Ishikawa (cell line): Measurements from ENCODE around the gene TC2N.

Experiments
- CEBPB ChIP-seq: IDR thresholded peaks from 2 replicates; pipeline ENCODE4 v1.6.1; 2012
- EGR1 ChIP-seq: IDR thresholded peaks from 2 replicates; pipeline ENCODE4 v1.6.1; 2012
- EP300 ChIP-seq: IDR thresholded peaks from 2 replicates; pipeline ENCODE4 v1.6.1; 2012; ENCODE audit warnings: borderline replicate concordance
- FOXM1 ChIP-seq: IDR thresholded peaks from 2 replicates; pipeline ENCODE4 v1.6.1; 2012; ENCODE audit warnings: low read depth, borderline replicate concordance
- NFIC ChIP-seq: IDR thresholded peaks from 2 replicates; pipeline ENCODE4 v1.6.1; 2012
- TAF1 ChIP-seq: IDR thresholded peaks from 2 replicates; pipeline ENCODE4 v1.6.1; 2012; ENCODE audit warnings: low read depth, mild to moderate bottlenecking
- TEAD4 ChIP-seq: IDR thresholded peaks from 2 replicates; pipeline ENCODE4 v1.6.1; 2012
- ZBTB7A ChIP-seq: IDR thresholded peaks from 2 replicates; pipeline ENCODE4 v1.6.1; 2012; ENCODE audit warnings: low read depth
- TF ChIP-seq, protein P1 (sequence below): IDR thresholded peaks from 2 replicates; pipeline ENCODE4 v1.6.1; 2012
- TF ChIP-seq, protein P2 (sequence below): IDR thresholded peaks from 2 replicates; pipeline ENCODE4 v1.6.1; 2012

GRCh38 chr14:91835920-91836843, 31.2 kb downstream of the TC2N start:
- TF ChIP-seq, protein P1, sequence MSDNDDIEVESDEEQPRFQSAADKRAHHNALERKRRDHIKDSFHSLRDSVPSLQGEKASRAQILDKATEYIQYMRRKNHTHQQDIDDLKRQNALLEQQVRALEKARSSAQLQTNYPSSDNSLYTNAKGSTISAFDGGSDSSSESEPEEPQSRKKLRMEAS = no peak
- TF ChIP-seq, protein P2, sequence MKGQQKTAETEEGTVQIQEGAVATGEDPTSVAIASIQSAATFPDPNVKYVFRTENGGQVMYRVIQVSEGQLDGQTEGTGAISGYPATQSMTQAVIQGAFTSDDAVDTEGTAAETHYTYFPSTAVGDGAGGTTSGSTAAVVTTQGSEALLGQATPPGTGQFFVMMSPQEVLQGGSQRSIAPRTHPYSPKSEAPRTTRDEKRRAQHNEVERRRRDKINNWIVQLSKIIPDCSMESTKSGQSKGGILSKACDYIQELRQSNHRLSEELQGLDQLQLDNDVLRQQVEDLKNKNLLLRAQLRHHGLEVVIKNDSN = no peak
- TF ChIP-seq EGR1 (peak; percentile 71; the same call in 1 of the 2 replicates), CEBPB (no peak), FOXM1 (no peak), NFIC (no peak), EP300 (no peak), ZBTB7A (peak; percentile 49; the same call in 1 of the 2 replicates), TAF1 (0 out of 2 replicates have a peak, but pooled peaks have one; percentile 47), TEAD4 (no peak)
